Measurements from ENCODE around the gene FAM168B. TPM values are rescaled to one million over a fixed set of nuclear protein-coding genes. Genes with fewer than 3 reads are reported as not detected.
A peak's percentile ranks its signal among the peaks of the same experiment; 100 is the strongest.

The FAM168B gene
- polyA plus RNA-seq, 1 donor (not counting 4 experiments of a cell fraction or from before 2014, with no cell fraction given) = 50.8 TPM

DNA sequence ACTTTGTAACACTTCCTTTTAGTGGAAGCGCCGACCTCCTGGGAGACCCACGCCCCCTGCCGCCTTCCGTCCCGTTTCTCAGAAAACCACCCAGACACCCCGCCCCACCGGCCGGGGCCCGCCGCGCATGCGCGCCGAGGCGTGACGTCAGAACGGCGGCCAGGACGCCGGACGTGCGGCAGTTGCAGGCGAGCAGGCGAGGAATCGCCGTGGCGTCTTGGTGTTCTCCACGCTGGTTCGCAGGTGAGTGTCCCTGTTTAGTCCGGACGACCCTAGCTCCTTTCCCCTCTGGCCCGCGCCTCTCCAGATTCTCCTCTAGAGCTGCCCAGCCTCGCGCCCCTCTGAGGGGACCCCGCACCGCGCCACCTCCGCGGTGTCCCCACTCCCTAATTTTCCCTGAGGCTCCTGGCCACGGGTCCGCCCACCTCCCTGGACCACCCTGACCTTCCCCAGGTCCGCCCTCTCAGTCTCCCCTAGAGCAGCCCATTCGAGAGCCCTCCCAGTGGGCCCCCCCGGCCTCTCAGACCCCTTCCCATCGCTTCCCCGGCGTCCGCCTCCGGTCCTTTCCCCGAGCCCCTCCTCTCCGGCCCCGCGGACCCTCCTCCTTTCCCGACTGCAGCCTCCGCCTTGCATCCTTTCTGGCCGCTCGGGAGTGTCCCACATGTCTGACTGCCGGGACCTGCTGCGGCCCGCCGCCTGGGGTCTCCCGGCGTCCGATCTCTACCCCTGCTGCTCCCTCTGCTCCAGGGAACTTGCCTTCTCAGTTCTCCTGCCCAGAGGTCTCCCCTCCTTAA is 12.1 kb upstream of the FAM168B start, which contains the start of gene PLEKHB2:
Gene PLEKHB2 (plus strand): TSS at position 181 of the 794 bp plus-strand sequence. CDS start 15,606 bp downstream, outside the sequence.
- Histone ChIP-seq H4K20me1 (ENCODE audit: control insufficient read depth, extremely low read depth, insufficient read depth, low read length) (peaks cover 10% of the 10 kb centered on the region), H3K79me2 (ENCODE audit: control insufficient read depth, insufficient read depth, low read length) (peaks cover 48% of the 10 kb centered on the region), H3K4me2 (ENCODE audit: control insufficient read depth, extremely low read depth, insufficient read depth, low read depth, low read length) (peak within 1 kb of the TSS; percentile 88), H3K27me3 (ENCODE audit: control insufficient read depth, extremely low read depth, insufficient read depth, low read length) (no peaks in the 10 kb centered on the region), H3K4me3 (ENCODE audit: control insufficient read depth in 2 of 3, extremely low read depth in 1 of 3, insufficient read depth in 2 of 3, low read depth in 1 of 3, low read length in 3 of 3) (peak within 1 kb of the TSS; percentile 78 to 86 (median 85)), H3K4me1 (ENCODE audit: control insufficient read depth, extremely low read depth, insufficient read depth, low read length) (peaks cover 17% of the 10 kb centered on the region), H3K27ac (ENCODE audit: control insufficient read depth, insufficient read depth, low read length) (peak within 1 kb of the TSS; percentile 93), H3K9me3 (ENCODE audit: control insufficient read depth, low read depth, low read length) (no peaks in the 10 kb centered on the region), H2AFZ (ENCODE audit: control insufficient read depth, low read length) (peak within 1 kb of the TSS; percentile 74), H3K36me3 (ENCODE audit: control insufficient read depth in 2 of 2, extremely low read depth in 1 of 2, insufficient read depth in 2 of 2, low read length in 2 of 2) (no peaks in the 10 kb centered on the region), H3K9me1 (ENCODE audit: control insufficient read depth, extremely low read depth, insufficient read depth, low read length) (no peaks in the 10 kb centered on the region), H3K9ac (ENCODE audit: control insufficient read depth, extremely low read depth, insufficient read depth, low read length) (peak within 1 kb of the TSS; percentile 95)
- no peak for FAIRE-seq
- dilution Hi-C loops (cut with MboI; ENCODE audit: extremely low pct_ligation_motif_present, low sequenced_read_pairs) = no loop called here
- peak in 2 of 3 experiments; percentile 6 to 20 for TF ChIP-seq CTCF (optimal IDR thresholded peaks at IDR 0.05 in 1 of 3, IDR thresholded peaks at IDR 0.05 in 1 of 3, conservative IDR thresholded peaks at IDR 0.05 in 1 of 3; ENCODE audit: extremely low read depth in 1 of 3, insufficient read depth in 2 of 3, low read length in 3 of 3)
- TF ChIP-seq EZH2 (IDR thresholded peaks at IDR 0.05; ENCODE audit: low read length) = no peak
- DNase-seq (ENCODE audit: low read depth, low spot score) = no peak

DNA sequence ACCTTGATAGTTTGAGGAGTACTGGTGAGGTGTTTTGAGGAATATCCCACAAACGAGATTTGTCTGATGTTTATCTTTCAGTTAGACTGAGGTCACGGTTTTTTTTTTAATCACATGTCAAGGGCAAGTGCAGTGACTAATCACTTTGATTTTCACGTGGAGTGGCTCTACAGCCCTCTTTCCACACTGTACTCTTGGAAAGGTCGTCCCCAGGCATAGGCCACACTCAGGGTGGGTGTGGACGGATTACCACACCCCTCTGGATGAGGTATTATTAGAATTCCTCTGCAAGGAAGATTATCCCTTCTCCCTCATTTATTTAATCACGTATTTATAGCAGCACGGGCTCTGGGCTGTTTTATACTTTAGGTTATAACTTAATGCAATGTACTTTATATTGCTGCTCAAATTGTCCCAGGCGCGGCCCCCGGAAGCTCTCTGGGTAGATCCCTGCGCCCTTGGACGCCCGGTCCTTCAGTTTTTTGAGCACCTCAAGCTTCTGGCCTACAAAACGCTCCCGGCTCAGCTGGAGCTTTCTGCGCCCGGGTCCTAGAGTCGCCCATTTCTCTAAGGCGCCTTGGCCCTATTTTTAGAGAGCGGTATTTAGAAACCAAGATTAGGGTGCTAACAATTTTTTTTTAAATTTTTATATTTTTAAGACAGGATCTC is 11.4 kb upstream of the FAM168B start:
- peak; percentile 60 for FAIRE-seq
- Histone ChIP-seq H2AFZ (ENCODE audit: control insufficient read depth, low read length) (peak overlapping the region; percentile 74), H3K4me2 (ENCODE audit: control insufficient read depth, extremely low read depth, insufficient read depth, low read depth, low read length) (peak overlapping the region; percentile 88), H3K27me3 (ENCODE audit: control insufficient read depth, extremely low read depth, insufficient read depth, low read length) (no peaks in the 10 kb centered on the region), H3K27ac (ENCODE audit: control insufficient read depth, insufficient read depth, low read length) (peak overlapping the region; percentile 93), H3K4me3 (ENCODE audit: control insufficient read depth in 2 of 3, extremely low read depth in 1 of 3, insufficient read depth in 2 of 3, low read depth in 1 of 3, low read length in 3 of 3) (peak overlapping the region; percentile 78 to 86 (median 85)), H3K9me1 (ENCODE audit: control insufficient read depth, extremely low read depth, insufficient read depth, low read length) (no peaks in the 10 kb centered on the region), H4K20me1 (ENCODE audit: control insufficient read depth, extremely low read depth, insufficient read depth, low read length) (peaks cover 10% of the 10 kb centered on the region), H3K9me3 (ENCODE audit: control insufficient read depth, low read depth, low read length) (no peaks in the 10 kb centered on the region), H3K79me2 (ENCODE audit: control insufficient read depth, insufficient read depth, low read length) (peaks cover 44% of the 10 kb centered on the region), H3K4me1 (ENCODE audit: control insufficient read depth, extremely low read depth, insufficient read depth, low read length) (peaks cover 17% of the 10 kb centered on the region), H3K9ac (ENCODE audit: control insufficient read depth, extremely low read depth, insufficient read depth, low read length) (peak overlapping the region; percentile 95), H3K36me3 (ENCODE audit: control insufficient read depth in 2 of 2, extremely low read depth in 1 of 2, insufficient read depth in 2 of 2, low read length in 2 of 2) (no peaks in the 10 kb centered on the region)
- dilution Hi-C loops (cut with MboI; ENCODE audit: extremely low pct_ligation_motif_present, low sequenced_read_pairs) = no loop called here
- no peak for TF ChIP-seq EZH2 (IDR thresholded peaks at IDR 0.05; ENCODE audit: low read length)
- TF ChIP-seq CTCF (optimal IDR thresholded peaks at IDR 0.05 in 1 of 3, IDR thresholded peaks at IDR 0.05 in 1 of 3, conservative IDR thresholded peaks at IDR 0.05 in 1 of 3; ENCODE audit: extremely low read depth in 1 of 3, insufficient read depth in 2 of 3, low read length in 3 of 3) = no peak
- no peak for DNase-seq (ENCODE audit: low read depth, low spot score)

All from keratinocyte (primary cell).